AG04450 (cell line): Measurements from ENCODE around the gene MYBBP1A. TPM values are rescaled to one million over a fixed set of nuclear protein-coding genes. Genes with fewer than 3 reads are reported as not detected.

Source experiments
- CTCF ChIA-PET: fragments of 300-600, 350-600 bp; formaldehyde crosslinking; extraction: SDS; loops from one replicate; lab custom pipeline; 2022; ENCODE audit warnings: antibody characterized with exemption, inconsistent platforms; lab: Charles Lee
- POLR2A ChIA-PET: fragments of 350-600 bp; formaldehyde crosslinking; extraction: SDS; loops from one replicate; lab custom pipeline; 2021; ENCODE audit warnings: antibody characterized with exemption, inconsistent platforms; lab: Yijun Ruan, JAX
- DNase-seq: peaks from one replicate; pipeline ENCODE4 v3.0.0-alpha.2; 2011; ENCODE audit warnings: low read depth, low spot score
- H3K27ac ChIP-seq: one replicate; pipeline ENCODE4 v1.5.1; 2012; ENCODE audit warnings: low read depth, low read length, control low read depth
- H3K27me3 ChIP-seq: one replicate; pipeline ENCODE4 v1.6.0; 2012; ENCODE audit warnings: low read length; ENCODE audit not compliant: control insufficient read depth, insufficient read depth
- H3K4me3 ChIP-seq: 2 replicates; pipeline ENCODE4 v1.5.1; 2011; ENCODE audit warnings: mild to moderate bottlenecking, low read depth, low read length, control low read depth
- H3K9me3 ChIP-seq: 2 replicates; pipeline ENCODE4 v1.5.1; 2012; ENCODE audit warnings: low read length; ENCODE audit not compliant: control insufficient read depth, insufficient read depth
- CTCF ChIP-seq: IDR thresholded peaks from 2 replicates; pipeline ENCODE4 v1.5.1; 2011; ENCODE audit warnings: low read depth, low read length, control low read depth, inconsistent platforms
- polyA plus RNA-seq: library from polyadenylated mRNA; depleted of rRNA; stranded (reverse); fragments of >200 nt; gene quantifications from 2 replicates; pipeline ENCODE4 v1.2.3, GENCODE V29; 2011

MYBBP1A gene
- polyA plus RNA-seq, 1 experiment = 12.5 TPM

GRCh38 chr17:4551796-4552525 lies 3.2 kb downstream of the MYBBP1A start:
- POLR2A ChIA-PET = no interaction called here
- no peak for DNase-seq
- no peak overlapping the region for H3K4me3 ChIP-seq
- CTCF ChIA-PET = interaction anchor here (0.7 to 1.0 kb wide), 2 partner anchors 15 to 131 kb away, joined by 3 to 6 read pairs; no protein-coding TSS in a partner anchor
- H3K27me3 ChIP-seq = no peaks in the 10 kb centered on the region
- no peak overlapping the region for H3K27ac ChIP-seq
- no peak for TF ChIP-seq CTCF
- H3K9me3 ChIP-seq = peaks cover 4% of the 10 kb centered on the region; the same call in 1 of the 2 replicates

GRCh38 chr17:4551141-4551540 lies 4.0 kb downstream of the MYBBP1A start:
- Histone ChIP-seq H3K27me3 (no peaks in the 10 kb centered on the region), H3K27ac (no peak overlapping the region), H3K4me3 (no peak overlapping the region), H3K9me3 (peaks cover 4% of the 10 kb centered on the region; the same call in 1 of the 2 replicates)
- POLR2A ChIA-PET = no interaction called here
- DNase-seq = no peak
- TF ChIP-seq CTCF = peak; percentile 11; the same call in 1 of the 2 replicates
- CTCF ChIA-PET = interaction anchor here (0.7 kb wide), 1 partner anchor 130 kb away, joined by 3 read pairs; no protein-coding TSS in a partner anchor

GRCh38 chr17:4550534-4551039 lies 4.6 kb downstream of the MYBBP1A start:
- no peak for TF ChIP-seq CTCF
- Histone ChIP-seq H3K27ac (no peak overlapping the region), H3K9me3 (peaks cover 4% of the 10 kb centered on the region; the same call in 1 of the 2 replicates), H3K4me3 (no peak overlapping the region), H3K27me3 (no peaks in the 10 kb centered on the region)
- ChIA-PET CTCF (interaction anchor here (1.1 kb wide), 1 partner anchor 16 kb away, joined by 3 read pairs; no protein-coding TSS in a partner anchor), POLR2A (no interaction called here)
- DNase-seq = no peak

- DNase-seq = no peak
- no peak for TF ChIP-seq CTCF
- ChIA-PET CTCF (interaction anchor here (1.0 to 1.1 kb wide), 2 partner anchors 15 to 17 kb away, joined by 3 read pairs; no protein-coding TSS in a partner anchor), POLR2A (interaction anchor here (0.7 kb wide), 1 partner anchor 186 kb away, joined by 8 read pairs; no protein-coding TSS in a partner anchor)
- Histone ChIP-seq H3K4me3 (no peak overlapping the region), H3K27ac (no peak overlapping the region), H3K27me3 (no peaks in the 10 kb centered on the region), H3K9me3 (peaks cover 3% of the 10 kb centered on the region; the same call in 1 of the 2 replicates)
Observed at GRCh38 chr17:4549781-4550533, 5.2 kb downstream of the MYBBP1A start.
